Stimulated activated CD4-positive, alpha-beta T cell treated with anti-CD3 and anti-CD28 coated beads, Interleukin-4, amount 100 ng/mL, for 24 hours (primary cell): ENCODE data around the gene ACTL10.
A peak's percentile ranks its signal among the peaks of the same experiment; 100 is the strongest.

Experiments used
- DNase-seq: peaks from one replicate; pipeline ENCODE4 v3.0.0-alpha.2; 2020

ACTL10 gene

GRCh38 chr20:33650111-33650752 is 16.5 kb upstream of the ACTL10 start:
- DNase-seq, result no peak

GRCh38 chr20:33650753-33651561 is 15.8 kb upstream of the ACTL10 start:
- DNase-seq, result no peak

GRCh38 chr20:33651562-33652048 is 15.1 kb upstream of the ACTL10 start:
- no peak for DNase-seq

GRCh38 chr20:33653218-33653899 is 13.4 kb upstream of the ACTL10 start:
- DNase-seq, result peak; percentile 33

GRCh38 chr20:33653900-33654596 is 12.7 kb upstream of the ACTL10 start:
- DNase-seq, result no peak

GRCh38 chr20:33654680-33655161 is 12.0 kb upstream of the ACTL10 start:
- no peak for DNase-seq

GRCh38 chr20:33655164-33655563 is 11.6 kb upstream of the ACTL10 start:
- DNase-seq, result no peak

- DNase-seq, result no peak
These were observed 10.5 kb upstream of the ACTL10 start for GRCh38 chr20:33656010-33656782.

- no peak for DNase-seq
These were observed 9.7 kb upstream of the ACTL10 start for GRCh38 chr20:33656783-33657703.

GRCh38 chr20:33657704-33658095 is 9.0 kb upstream of the ACTL10 start:
- no peak for DNase-seq

- no peak for DNase-seq
These were observed 8.2 kb upstream of the ACTL10 start for GRCh38 chr20:33658510-33658909.

GRCh38 chr20:33658929-33659328 is 7.8 kb upstream of the ACTL10 start:
- DNase-seq, result no peak

GRCh38 chr20:33659341-33660034 is 7.3 kb upstream of the ACTL10 start:
- no peak for DNase-seq

GRCh38 chr20:33660035-33660684 is 6.6 kb upstream of the ACTL10 start:
- no peak for DNase-seq

- DNase-seq, result no peak
These were observed 6.1 kb upstream of the ACTL10 start for GRCh38 chr20:33660685-33661058.

GRCh38 chr20:33662172-33662571 is 4.6 kb upstream of the ACTL10 start, which contains the start of gene C20orf144:
Gene C20orf144, plus strand, starts transcription at chr20:33662327. Its CDS starts 19 bp downstream, at chr20:33662346.
- DNase-seq, result no peak

GRCh38 chr20:33663161-33664084 is 3.3 kb upstream of the ACTL10 start:
- peak; percentile 84 for DNase-seq

- no peak for DNase-seq
These were observed 2.5 kb upstream of the ACTL10 start for GRCh38 chr20:33664085-33664761.
